SU-DHL-6 (cell line): ENCODE data around the gene TH.

ENCODE experiments used
- H2AFZ ChIP-seq: fragments of 200-600 bp; sonication (generic); 2 replicates; pipeline ENCODE4 v1.6.1; 2014; ENCODE audit warnings: low read depth, mild to moderate bottlenecking, moderate library complexity, mixed read lengths, antibody characterized with exemption, low read length; ENCODE audit not compliant: severe bottlenecking
- H3F3A ChIP-seq: fragments of 200-600 bp; shearing (Covaris generic); 2 replicates; pipeline ENCODE4 v1.6.0; 2016; ENCODE audit warnings: antibody characterized with exemption, mild to moderate bottlenecking; ENCODE audit not compliant: insufficient read depth
- H3K27ac ChIP-seq: fragments of 200-600 bp; sonication (generic); 2 replicates; pipeline ENCODE4 v1.5.1; 2016; ENCODE audit warnings: low read depth, mild to moderate bottlenecking, low read length, moderate library complexity, mixed read lengths
- H3K27me3 ChIP-seq: fragments of 200-600 bp; sonication (generic), shearing (Covaris generic); 2 replicates; pipeline ENCODE4 v1.6.0; 2014; ENCODE audit warnings: mild to moderate bottlenecking, low read length
- H3K36me3 ChIP-seq: fragments of 200-600 bp; sonication (generic); 2 replicates; pipeline ENCODE4 v1.6.1; 2014; ENCODE audit warnings: mild to moderate bottlenecking, low read length, mixed read lengths
- H3K4me2 ChIP-seq: fragments of 300-600, 200-600 bp; shearing (Covaris generic), sonication (generic); 2 replicates; pipeline ENCODE4 v1.6.0; 2014; ENCODE audit warnings: low read length, low read depth, mild to moderate bottlenecking; ENCODE audit not compliant: poor library complexity, severe bottlenecking
- H3K4me3 ChIP-seq: fragments of 200-600 bp; sonication (generic); 2 replicates; pipeline ENCODE4 v1.5.1; 2014; ENCODE audit warnings: antibody characterized with exemption, low read length, mild to moderate bottlenecking, mixed read lengths; ENCODE audit not compliant: insufficient read depth, poor library complexity, severe bottlenecking
- H3K79me2 ChIP-seq: fragments of 200-600 bp; sonication (generic); 2 replicates; pipeline ENCODE4 v1.6.1; 2014; ENCODE audit warnings: mild to moderate bottlenecking, low read length, moderate library complexity; ENCODE audit not compliant: insufficient read depth
- H3K9ac ChIP-seq: fragments of 200-600 bp; sonication (generic); 2 replicates; pipeline ENCODE4 v1.7.0; 2014; ENCODE audit warnings: mild to moderate bottlenecking, low read length
- H3K9me2 ChIP-seq: fragments of 200-600 bp; sonication (generic); replicated peaks from 2 replicates; pipeline ENCODE4 v1.6.1; 2014; ENCODE audit warnings: low read length; ENCODE audit not compliant: insufficient read depth
- H3K9me3 ChIP-seq: fragments of 200-600 bp; sonication (generic); 2 replicates; pipeline ENCODE4 v1.6.1; 2014; ENCODE audit warnings: low read length, mixed read lengths; ENCODE audit not compliant: insufficient read depth
- H4K20me1 ChIP-seq: fragments of 200-600 bp; sonication (generic); 2 replicates; pipeline ENCODE4 v1.6.1; 2014; ENCODE audit warnings: low read depth, mild to moderate bottlenecking, antibody characterized with exemption, low read length, moderate library complexity, mixed read lengths
- EZH2phosphoT487 ChIP-seq: fragments of 200-600 bp; sonication (generic), shearing (Covaris generic); conservative IDR thresholded peaks from 2 replicates; pipeline ENCODE4 v1.6.1; 2018; ENCODE audit warnings: mild to moderate bottlenecking, antibody characterized with exemption, low read length, moderate library complexity, mixed read lengths
- TF ChIP-seq, protein P1 (sequence below): fragments of 200-600 bp; sonication (generic); IDR thresholded peaks from one replicate; pipeline ENCODE4 v1.5.1; 2017; ENCODE audit warnings: antibody characterized with exemption, mild to moderate bottlenecking, low read length, moderate library complexity; ENCODE audit not compliant: insufficient read depth, poor library complexity, severe bottlenecking

Gene TH

DNA sequence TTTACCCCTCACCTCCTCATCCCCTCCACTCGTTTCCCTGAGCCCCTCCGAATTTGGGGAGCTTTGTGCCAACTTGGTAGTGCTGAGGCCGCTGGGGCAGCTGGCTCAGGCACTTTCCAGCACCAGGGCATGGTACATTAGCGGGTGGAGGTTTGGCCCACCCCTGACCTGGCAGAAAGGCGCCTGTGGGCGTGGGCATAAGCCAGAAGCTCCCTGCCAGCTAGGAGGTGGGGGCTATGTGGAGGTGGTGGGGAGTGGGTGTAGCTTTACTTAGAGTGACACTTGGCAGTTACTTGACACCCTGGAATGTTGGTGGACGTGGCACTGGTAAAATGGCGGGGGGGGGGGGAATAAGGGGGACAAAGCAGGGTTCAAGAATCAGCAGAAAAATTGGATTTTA, 22.2 kb downstream of the TH start:
- no peak overlapping the region for H3K9ac ChIP-seq
- no peaks in the 10 kb centered on the region for H3K9me3 ChIP-seq
- no peaks in the 10 kb centered on the region for H3K36me3 ChIP-seq
- no peak overlapping the region for H2AFZ ChIP-seq
- H3K79me2 ChIP-seq: no peaks in the 10 kb centered on the region
- TF ChIP-seq EZH2phosphoT487: no peak
- TF ChIP-seq, protein P1, sequence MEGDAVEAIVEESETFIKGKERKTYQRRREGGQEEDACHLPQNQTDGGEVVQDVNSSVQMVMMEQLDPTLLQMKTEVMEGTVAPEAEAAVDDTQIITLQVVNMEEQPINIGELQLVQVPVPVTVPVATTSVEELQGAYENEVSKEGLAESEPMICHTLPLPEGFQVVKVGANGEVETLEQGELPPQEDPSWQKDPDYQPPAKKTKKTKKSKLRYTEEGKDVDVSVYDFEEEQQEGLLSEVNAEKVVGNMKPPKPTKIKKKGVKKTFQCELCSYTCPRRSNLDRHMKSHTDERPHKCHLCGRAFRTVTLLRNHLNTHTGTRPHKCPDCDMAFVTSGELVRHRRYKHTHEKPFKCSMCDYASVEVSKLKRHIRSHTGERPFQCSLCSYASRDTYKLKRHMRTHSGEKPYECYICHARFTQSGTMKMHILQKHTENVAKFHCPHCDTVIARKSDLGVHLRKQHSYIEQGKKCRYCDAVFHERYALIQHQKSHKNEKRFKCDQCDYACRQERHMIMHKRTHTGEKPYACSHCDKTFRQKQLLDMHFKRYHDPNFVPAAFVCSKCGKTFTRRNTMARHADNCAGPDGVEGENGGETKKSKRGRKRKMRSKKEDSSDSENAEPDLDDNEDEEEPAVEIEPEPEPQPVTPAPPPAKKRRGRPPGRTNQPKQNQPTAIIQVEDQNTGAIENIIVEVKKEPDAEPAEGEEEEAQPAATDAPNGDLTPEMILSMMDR: no peak
- H3K9me2 ChIP-seq: no peaks in the 10 kb centered on the region
- H3K4me2 ChIP-seq: no peak overlapping the region
- no peaks in the 10 kb centered on the region for H3K27me3 ChIP-seq
- H3F3A ChIP-seq: no peaks in the 10 kb centered on the region
- no peaks in the 10 kb centered on the region for H4K20me1 ChIP-seq
- H3K27ac ChIP-seq: no peak overlapping the region
- H3K4me3 ChIP-seq: no peak overlapping the region

DNA sequence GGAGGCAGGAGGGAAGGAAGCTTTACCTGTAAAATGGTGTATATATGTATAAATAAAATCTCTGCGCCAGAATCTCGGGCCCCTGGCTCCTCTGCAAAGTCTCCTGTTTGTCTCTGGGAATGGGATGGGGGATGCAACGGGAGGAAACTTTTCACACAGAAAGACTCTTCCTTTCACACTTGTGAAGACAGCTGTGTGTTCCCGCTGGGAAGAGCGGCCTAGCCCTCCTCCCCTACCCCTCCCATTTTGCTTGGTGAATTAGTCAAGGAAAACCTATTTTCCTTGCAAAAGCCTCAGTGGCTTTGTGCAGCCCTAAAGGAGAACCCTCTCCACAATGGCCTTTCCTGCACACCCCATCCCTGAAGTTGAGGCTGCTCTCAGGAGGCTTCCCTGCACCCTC, 23.0 kb downstream of the TH start:
- no peaks in the 10 kb centered on the region for H3K9me2 ChIP-seq
- H3K36me3 ChIP-seq: no peaks in the 10 kb centered on the region
- H3K27ac ChIP-seq: no peak overlapping the region
- no peaks in the 10 kb centered on the region for H3K27me3 ChIP-seq
- TF ChIP-seq, protein P1: no peak
- no peak for TF ChIP-seq EZH2phosphoT487
- no peak overlapping the region for H2AFZ ChIP-seq
- H4K20me1 ChIP-seq: no peaks in the 10 kb centered on the region
- H3K79me2 ChIP-seq: no peaks in the 10 kb centered on the region
- no peaks in the 10 kb centered on the region for H3F3A ChIP-seq
- no peak overlapping the region for H3K4me3 ChIP-seq
- no peak overlapping the region for H3K4me2 ChIP-seq
- no peak overlapping the region for H3K9ac ChIP-seq
- no peaks in the 10 kb centered on the region for H3K9me3 ChIP-seq

DNA sequence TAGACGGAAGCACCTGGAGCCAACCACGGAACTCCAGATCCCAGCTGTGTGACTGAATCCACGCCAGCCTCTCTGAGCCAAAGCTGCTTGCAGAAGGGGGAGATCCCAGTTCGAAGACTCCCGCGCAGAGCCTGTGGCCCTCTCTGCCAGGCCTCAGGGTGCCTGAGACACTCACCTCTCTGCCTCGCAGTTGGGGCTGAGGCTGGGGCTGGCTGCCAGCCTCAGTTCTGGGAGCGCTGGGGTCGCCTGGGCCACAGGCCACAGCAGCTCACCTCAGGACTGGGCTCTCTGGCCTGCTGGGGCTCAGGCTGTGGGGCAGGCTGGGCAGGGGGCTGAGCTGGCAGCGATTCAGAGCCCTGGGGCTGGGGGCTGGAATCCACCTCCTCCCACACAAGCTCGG, 24.2 kb downstream of the TH start:
- no peaks in the 10 kb centered on the region for H3K9me2 ChIP-seq
- H3K9me3 ChIP-seq: no peaks in the 10 kb centered on the region
- H2AFZ ChIP-seq: no peak overlapping the region
- H4K20me1 ChIP-seq: no peaks in the 10 kb centered on the region
- no peak overlapping the region for H3K9ac ChIP-seq
- no peaks in the 10 kb centered on the region for H3K36me3 ChIP-seq
- no peaks in the 10 kb centered on the region for H3K27me3 ChIP-seq
- no peaks in the 10 kb centered on the region for H3F3A ChIP-seq
- no peak overlapping the region for H3K4me2 ChIP-seq
- H3K27ac ChIP-seq: no peak overlapping the region
- TF ChIP-seq, protein P1: no peak
- no peak overlapping the region for H3K4me3 ChIP-seq
- H3K79me2 ChIP-seq: no peaks in the 10 kb centered on the region

DNA sequence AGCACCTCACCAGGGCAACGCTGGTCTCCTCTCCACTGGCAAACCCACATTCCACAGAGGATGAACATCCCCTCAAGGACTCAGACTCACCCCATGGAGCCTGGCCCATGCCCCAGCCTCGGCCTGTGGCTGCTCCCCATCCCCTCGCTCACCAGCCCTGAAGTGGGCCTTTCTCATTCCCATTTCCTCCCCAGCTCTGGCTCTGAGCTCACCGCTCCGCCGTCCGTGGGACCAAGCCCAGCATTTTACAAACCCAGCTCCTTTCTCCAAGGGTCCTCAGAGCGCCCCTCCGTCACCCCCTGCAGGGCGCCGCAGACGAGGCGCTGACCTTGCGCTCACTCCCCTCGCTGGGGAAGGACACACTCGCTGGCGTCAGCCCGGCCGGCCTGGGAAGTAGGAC, 25.6 kb downstream of the TH start:
- Histone ChIP-seq H3K9me3 (no peaks in the 10 kb centered on the region), H3F3A (no peaks in the 10 kb centered on the region), H2AFZ (no peak overlapping the region), H3K27ac (no peak overlapping the region), H3K4me3 (no peak overlapping the region), H3K9me2 (no peaks in the 10 kb centered on the region), H3K27me3 (no peaks in the 10 kb centered on the region), H3K36me3 (no peaks in the 10 kb centered on the region), H3K9ac (no peak overlapping the region), H4K20me1 (no peaks in the 10 kb centered on the region), H3K4me2 (no peak overlapping the region), H3K79me2 (no peaks in the 10 kb centered on the region)
- TF ChIP-seq, protein P1: no peak
- TF ChIP-seq EZH2phosphoT487: no peak
